Sciatic nerve (tissue), 1 donor: ENCODE measurements around the gene CDC34. TPM values are rescaled to one million over a fixed set of nuclear protein-coding genes. Genes with fewer than 3 reads are reported as not detected.

Experiments
- total RNA-seq: library from RNA; stranded (reverse); fragmentation: NEBNext Ultra II Directional; extraction: Animal tissue kit (Norgen Biotek cat#: 25700); gene quantifications from one replicate; pipeline ENCODE4 v1.2.1, GENCODE V29; 2021
- donor health status: DM: no; HTN: no; CAD: no.

The CDC34 gene
- total RNA-seq, 1 donor from 2014 or later: 40.2 TPM

Other genes starting within 250 kb of the CDC34 start
- 8.6 TPM for gene PLPP2, start 240.4 kb upstream of the CDC34 start, total RNA-seq
- 24.5 TPM for gene MIER2, start 187.0 kb upstream of the CDC34 start, total RNA-seq
- 2.8 TPM for gene C2CD4C, start 122.6 kb upstream of the CDC34 start, total RNA-seq
- 31.6 TPM for gene SHC2, start 70.7 kb upstream of the CDC34 start, total RNA-seq
- gene MADCAM1, start 35.3 kb upstream of the CDC34 start, total RNA-seq: 1.1 TPM
- gene TPGS1, start 24.3 kb upstream of the CDC34 start, total RNA-seq: 18.5 TPM
- 1.4 TPM for gene GZMM, start 12.3 kb downstream of the CDC34 start, total RNA-seq
- 246 TPM for gene BSG, start 40.8 kb downstream of the CDC34 start, total RNA-seq
- 0.27 TPM for gene HCN2, start 58.1 kb downstream of the CDC34 start, total RNA-seq
- gene POLRMT, start 101.8 kb downstream of the CDC34 start, total RNA-seq: 36.1 TPM
- 3.2 TPM for gene FGF22, start 108.1 kb downstream of the CDC34 start, total RNA-seq
- gene RNF126, start 131.5 kb downstream of the CDC34 start, total RNA-seq: 33.1 TPM
- gene FSTL3, start 144.6 kb downstream of the CDC34 start, total RNA-seq: 108 TPM
- not detected for gene PRSS57, start 163.7 kb downstream of the CDC34 start, total RNA-seq
- gene PALM, start 177.2 kb downstream of the CDC34 start, total RNA-seq: 130 TPM
- gene MISP, start 219.4 kb downstream of the CDC34 start, total RNA-seq: 0.45 TPM